Measurements from ENCODE around the gene POPDC2.

Gene POPDC2

DNA sequence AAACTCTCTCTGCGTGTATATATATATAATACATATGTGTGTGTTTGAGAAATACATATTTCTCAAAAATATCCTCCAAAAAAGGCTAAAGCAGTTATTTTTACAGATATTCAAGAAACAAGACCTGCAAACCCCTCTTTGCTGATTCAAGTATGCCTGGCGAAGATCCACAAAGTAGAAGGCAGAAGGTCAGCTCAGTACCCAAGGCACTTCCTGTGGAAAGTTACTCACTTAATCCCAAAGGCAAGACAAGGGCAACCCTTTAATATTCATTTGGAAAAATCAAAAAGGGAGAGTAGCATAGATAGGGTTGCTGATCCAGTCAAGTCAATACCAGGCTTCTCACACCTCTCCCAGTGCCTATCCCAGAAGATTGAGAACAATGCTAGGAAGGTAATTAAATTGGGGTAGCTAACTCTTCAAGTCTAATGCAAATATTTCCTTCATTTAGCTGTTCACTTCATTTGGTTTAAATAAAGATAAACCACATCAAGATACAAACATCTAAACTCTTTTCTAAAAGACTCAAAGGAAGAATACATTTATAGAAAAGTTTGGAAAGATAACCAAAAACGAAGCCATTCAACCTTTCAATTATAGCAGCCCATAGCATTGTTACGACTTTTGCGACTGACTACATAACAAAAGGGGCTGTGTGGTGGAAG, 9.6 kb upstream of the POPDC2 start:
- DNase-seq = no peak

DNA sequence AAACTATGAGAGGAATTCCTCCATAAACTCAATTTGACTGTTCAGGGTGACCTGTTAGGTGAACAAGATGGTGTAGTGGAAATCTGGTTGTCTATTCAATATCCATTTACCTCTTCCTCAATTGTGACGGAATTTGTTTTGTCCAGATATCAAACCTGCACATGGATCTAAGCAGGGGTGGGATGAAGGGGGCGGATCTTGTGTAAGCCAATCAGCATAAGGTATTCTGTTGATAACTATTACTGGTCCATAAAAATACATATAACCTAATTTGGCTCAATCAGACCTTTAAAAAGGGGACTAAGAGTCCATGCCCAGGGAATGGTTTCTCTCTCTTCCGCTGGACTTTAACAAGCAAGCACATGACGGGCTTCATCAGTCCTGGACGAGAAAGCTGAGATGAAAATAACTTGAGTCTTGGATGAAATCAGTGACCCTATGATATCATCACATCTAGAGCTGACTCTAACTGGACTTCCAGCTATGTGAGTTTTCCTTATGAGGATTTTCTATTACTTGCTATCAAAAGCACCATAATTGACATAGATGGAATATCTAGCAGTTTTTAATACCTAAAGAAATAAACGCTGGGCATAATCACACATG, 5.7 kb upstream of the POPDC2 start:
- DNase-seq = no peak

DNA sequence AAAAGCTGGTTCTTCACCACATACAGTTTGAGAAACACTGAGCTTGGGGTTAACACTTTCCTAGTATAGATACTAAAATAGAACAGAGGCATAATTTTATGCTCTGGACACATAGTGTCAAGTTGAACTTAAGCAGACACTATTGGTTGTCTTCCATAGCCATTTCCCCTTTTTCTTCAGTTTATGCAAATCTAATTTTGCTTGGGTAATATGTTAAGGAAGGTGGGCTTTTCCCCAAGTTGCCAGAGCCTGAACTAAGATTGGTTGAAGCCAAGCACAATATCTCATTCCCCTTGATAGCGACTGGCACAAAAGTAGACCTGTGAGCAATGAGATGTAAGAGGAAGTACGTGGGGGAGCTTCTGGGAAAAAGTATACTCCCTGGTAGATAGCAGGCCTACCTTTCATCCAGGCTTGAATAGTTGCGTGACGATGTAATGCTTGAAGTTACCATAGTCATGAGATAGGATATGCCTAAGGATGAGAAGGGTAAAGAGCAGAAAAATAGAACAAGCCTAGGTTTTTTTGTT, 4.5 kb upstream of the POPDC2 start:
- DNase-seq = no peak

DNA sequence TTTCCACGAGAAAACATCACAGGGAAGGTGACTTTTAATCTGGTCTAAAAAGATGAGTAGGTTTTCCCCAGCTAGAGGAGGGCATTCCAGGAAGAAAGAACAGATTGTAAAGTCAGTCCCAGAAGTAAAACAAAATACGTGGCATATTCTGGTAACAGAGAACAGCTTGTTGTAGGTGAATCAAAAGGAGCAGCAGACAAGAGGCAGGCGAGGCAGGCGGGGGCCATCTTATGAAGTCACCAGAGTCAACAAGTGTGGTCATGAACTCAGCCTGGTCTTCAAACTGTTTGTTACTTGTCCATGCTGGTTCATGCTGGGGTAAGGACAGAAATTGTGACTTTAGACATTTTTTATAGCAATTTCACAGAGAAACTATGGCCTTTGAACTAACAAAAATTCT, 4.0 kb upstream of the POPDC2 start:
- no peak for DNase-seq

DNA sequence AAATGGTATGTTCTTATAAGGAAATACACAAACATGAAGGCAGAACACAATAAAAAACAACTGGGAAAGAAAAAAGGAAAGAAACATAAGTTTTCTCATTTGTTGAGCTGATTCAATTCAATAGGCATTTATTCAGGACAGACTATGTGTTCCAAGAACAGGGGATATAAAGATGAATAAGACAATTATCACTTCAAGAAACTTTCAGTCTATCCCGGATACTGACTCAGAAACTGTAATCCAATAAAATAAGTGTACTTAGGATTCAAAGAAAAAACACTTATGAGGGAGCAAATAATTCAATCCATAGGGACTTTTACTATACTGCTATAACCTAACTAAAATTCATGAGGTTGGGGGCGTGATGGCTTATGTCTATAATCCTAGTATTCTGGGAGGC, 3.5 kb upstream of the POPDC2 start:
- DNase-seq = no peak

DNA sequence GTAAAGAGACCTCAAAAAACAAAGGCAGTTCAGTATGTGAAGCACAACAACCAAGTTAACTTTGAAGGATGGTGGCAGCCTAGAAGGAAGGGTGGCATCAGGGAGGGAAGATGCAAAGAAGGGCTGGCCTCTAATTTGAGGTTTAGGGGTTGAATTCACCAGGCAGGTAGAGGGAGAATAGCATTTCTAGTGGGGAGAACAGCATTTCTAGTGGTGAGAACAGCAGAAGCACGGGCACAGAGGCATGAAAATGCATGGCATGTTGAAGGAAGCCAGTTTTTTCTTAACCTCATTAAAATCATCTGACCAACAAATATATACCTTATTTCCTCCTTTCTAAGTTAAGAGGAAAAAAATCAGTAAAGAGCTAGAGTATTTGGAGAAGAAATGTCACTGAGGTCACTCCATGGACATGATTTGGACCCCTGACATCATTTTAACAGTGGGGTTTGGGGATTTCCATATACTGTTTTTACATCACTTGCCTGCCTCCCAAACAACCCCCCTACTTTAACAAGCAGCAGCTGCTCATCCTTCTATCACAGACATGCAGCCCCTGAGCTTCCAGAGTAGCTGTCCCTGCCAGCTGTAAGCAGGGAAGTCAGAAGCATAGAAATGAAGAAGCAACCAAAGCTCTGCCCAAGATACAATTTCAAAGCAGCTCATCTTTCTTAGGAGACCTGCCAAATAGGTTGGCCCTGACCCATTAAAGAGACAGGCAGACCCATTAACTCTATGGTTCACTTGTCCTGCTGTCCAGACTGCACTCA, 2.4 kb upstream of the POPDC2 start:
- no peak for DNase-seq

DNA sequence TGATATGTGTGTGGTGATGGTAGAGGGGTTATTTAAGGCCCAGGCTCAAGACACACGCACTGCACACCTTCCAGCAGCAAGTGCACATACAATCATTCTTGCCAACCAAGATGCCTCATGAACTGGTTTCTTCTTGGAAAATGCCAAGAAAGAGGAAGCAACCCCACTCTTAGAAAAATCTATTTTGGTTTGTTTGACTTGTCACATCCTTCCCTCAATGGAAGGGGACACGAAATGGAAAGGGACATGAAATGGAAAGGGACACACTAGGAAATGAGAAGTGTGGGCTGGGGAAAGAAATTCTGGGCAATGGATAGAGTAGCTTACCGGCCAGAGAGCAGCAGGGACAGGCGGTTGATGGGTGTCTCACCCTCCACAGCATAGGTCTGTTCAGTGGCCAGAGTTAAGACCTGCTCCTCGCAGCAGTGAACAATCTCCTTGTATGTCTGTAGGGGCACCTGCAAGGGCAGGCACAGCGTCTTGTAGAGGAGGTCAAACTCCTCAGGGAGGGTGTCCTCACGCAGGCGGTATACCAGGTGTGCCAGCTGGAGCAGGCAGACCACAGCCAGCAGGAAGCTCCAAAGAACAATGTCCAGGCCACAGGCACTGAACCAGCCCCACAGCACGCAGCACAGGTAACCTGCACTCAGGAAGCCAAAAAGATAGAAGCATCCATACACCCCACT, 640 bp downstream of the POPDC2 start:
- DNase-seq = no peak

DNA sequence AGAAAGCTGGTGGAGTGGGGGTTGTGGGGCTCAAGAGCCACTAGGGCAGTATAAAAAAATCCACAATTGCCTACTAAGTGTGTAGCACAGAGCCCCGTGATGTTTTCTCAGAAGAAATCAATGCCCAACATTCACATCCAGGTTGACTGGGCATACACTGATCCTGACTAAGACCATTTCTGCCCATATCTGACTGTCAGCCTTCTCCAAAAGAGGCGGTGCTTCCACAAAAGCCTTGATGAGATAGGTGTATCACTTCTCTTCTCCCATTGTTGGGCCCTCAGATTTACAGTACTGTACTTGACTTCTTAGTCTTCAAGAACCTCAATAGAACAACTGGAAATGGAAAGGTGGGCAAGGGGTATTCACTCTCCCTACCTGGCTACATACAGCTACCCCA, 1.4 kb downstream of the POPDC2 start:
- DNase-seq = no peak

DNA sequence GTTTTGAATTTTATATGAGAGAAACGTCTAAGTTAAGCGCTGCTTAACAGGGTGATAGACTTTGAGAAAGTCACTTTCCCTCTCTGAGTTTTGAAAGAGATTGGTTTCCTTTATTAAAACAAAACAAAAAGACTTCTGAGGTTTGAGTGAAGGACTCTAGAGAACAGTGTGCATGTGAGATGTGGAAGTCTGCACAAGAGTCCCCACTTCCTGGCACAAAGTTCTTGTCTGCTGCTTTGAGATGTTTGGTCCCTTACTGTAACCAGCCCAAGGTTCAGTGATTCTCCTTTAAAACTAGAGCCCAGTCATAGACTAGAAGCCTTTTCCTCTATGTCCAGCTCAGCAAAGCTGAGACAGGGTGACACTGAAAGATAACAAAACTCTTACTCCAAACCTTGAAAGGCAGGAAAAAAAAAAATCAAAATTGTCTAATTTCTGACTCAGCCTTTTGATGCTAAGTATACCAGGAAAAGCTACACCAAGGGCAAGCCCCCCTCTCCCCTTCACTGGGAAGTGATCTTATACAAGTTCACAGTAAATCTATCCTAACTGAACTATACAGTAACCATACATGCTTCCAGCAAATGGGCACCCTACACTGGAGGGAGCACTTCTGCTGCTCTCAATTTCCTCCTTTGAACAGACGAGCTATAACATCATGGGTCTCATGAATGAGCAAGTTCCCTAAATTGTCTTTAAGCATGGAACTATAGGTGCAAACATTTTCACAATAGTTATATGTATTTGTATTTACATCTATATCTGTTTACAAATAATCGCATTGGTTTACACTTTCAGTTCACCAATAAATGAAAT, 2.3 kb downstream of the POPDC2 start:
- no peak for DNase-seq

DNA sequence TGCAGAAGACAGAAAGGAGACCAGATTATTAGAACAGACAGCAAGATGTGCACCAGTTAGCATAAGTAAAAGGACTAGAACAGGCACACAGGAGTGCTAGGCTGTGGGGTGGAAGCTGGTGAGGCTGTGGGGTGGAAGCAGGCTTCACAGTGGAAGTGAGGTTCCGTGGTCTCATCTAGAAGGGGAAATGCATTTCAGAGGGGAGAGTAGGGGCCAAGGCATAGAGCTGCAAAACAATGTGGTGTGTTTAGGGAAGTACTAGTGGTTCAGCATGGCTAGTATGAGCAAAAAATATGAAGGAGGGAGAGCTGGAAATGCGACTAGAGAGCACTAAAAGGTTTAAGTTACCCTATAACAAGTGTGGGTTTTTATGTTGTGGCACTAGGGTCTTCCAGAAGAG, 6.5 kb downstream of the POPDC2 start:
- DNase-seq = no peak

DNA sequence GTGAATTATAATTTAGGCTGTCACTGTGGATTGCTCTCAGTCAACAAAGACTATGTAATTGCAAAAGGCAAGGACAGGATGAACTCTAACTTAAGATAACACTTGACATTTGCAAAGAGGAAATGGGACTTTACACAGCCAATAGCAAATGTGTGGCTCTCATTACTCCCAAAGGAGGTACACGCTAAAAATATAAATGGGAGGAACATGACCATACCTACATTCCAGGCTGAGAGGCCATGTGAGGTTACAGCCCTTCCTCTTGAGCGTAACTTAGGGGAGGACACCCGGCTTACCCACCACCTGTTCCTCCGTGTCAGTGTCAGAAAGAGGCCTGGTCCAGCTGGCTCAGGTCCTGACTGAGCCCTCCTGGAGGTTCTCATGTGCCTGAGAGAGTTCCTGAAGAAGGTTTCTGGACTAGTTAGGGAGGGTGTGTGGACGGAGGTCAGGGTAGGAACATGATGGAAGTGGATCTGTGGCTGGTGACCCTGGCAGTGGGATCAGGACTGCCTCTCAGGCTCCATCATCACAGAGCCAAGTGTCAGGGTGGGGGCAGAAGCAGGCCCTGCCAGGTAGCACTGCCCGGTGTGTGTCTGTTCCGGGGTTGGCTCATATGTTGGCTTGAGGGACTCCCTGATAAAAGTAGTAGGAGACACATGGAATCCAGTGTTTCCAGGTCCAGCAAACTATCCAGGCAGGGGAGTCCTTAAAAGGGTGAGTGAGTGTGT, 7.9 kb downstream of the POPDC2 start:
- no peak for DNase-seq

DNA sequence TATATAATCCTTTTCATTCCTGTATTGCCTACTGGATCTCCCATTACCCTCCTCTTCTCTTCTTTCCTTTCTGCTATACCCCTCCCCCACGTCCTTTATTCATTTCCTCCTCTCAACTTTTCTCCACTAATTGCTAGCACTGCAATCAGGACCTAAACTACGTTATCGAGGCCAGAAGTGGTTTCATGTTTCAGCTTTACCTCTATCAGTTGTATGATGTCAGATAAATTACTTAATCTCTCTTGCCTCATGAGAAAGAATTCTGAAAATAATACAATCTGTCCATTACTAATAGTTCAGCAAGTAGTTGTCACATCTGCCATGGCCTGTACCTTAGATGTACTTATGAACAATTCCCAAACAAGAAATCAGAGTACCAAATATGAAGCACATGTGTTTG, 10.6 kb downstream of the POPDC2 start:
- no peak for DNase-seq

DNA sequence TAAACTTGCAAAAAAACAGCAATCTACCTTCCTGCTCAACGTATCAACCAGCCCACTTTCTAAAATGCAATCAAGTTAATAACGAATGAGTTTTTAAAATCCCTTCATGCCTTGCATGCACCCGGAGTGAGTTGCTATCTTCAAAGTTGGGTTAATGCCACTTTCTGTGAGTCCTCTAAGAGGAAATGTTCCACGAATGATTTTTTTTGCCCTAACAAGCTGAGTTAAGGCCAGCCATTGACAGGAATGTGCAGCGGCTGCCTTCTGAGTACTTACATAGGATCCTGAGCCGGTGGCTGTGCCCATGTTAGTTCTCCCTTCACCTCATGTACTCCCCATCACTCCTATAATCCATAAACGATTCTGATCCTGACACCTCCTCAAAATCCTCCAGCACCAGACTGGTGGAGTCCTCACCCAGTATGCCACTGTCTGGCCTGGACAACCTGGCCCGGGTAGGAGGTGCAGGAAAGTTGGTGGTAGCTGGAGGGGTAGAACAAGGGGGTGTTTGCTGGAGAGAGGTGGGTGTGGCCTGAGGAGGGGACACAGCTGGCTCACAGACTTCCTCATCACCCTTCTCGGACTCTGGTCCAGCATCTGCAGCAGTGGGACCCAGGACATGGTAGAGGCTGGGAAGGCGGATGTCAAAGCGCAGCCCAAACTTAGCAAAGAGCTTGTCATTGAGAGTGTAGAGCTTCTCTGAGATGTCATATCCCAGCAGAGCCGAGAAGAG, 12.4 kb downstream of the POPDC2 start:
- DNase-seq = no peak

DNA sequence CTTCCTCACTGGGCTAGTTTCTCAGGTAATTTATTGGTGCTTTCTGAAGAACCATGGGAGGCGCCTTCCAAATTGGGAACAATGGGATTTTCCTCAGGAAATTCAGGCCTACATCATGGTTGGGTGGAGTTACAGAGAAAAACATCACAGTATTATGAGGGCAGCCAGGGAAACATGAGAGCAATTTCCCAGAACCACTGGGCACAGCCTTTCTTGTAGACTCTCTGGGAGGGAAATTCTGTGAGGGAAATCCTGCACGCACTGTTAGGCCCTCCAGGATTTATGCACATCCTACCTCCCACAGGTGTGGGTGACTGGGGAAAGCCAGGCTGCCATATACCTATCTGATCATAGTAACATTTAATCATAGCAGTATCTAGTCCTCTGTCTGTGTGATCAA, 13.2 kb downstream of the POPDC2 start:
- DNase-seq = no peak

DNA sequence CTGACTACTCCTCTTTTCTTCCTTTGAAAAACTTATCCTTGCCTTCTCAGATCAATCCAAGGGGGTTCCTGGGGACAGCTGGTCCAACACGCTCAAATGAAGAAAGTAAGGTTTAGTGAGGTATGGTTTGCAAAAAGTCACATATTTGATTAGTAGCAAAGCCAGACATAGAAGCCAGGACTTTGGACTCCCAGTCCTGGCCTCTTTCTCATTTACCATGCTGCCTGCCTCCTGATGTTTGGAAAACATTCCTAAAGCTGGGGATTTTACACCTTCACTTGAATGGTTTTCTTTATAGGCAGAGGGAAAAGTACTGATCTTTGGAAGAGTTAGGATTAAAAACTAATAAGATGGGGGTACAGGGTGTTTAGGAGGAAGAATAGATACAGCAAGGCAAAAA, 14.6 kb downstream of the POPDC2 start:
- DNase-seq = no peak

DNA sequence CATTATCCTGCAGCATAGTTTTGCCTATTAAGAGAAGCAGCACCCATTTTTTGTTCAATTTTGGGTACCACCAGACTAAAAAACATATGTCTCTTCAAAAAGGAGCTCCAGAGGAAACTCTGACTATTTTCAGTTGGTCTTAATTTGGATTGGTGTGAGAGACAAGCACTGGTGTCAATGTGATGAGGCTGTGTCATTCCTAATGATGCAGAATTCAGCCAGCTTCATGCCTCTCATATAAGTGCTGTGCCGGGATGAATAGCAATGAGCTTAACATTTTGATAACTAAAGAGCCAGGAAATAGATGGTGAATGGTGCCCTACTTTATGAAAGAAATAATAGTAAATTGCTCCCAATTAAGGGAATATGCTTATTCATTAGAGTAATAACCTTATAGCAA, 15.9 kb downstream of the POPDC2 start:
- no peak for DNase-seq

DNA sequence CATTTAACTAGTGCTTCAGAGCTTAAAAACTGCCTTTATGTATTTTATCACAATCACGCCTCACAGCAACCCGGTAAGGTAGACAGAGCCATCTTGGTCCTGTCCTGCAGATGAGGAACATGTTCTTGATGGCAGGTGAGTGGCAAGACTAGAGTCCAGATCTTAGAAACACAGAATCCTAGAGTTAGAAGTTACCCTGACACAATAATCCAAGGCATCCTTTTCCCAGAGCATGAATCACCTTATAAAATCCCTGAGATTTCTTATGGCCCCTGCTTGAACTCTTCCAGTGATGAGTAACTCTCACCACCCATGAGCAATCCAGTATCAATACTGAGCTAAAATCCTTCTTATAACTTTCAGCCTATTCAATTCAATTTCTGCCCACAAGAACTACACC, 16.9 kb downstream of the POPDC2 start:
- DNase-seq = no peak

DNA sequence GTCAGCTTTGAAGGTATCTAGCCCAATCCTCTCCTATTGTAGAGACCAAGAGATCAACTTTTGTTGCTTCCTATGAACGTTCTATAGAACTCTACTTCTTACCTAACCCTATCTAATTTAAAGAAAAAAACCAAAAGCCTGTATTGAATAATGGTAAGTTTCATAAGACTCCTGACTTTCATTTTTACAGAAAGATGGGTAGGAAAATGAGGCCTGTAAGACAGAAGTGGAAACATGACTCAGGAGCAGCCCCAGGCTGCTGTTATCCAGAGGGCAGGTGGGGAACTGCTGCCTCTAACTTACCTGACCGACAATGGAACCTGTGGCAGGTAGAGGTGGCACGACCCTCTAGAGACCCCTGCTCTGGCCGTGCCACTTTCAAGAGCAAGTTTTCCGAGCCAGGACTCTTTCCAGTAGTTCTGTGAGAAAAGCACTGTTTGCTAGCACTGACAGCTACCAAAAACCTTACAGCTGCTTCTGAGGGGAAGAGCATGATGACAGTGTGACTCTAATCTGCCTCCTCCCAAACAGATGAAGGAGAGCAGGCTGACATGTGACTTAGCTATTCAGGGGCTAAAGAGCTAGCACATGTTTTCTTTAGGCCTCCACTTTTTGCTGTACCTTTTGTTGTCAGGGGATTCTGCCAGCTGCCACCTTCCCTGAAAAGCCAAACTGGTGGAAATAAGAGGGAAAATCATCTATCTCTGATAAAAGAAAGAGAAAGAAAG, 17.5 kb downstream of the POPDC2 start:
- DNase-seq = no peak

DNA sequence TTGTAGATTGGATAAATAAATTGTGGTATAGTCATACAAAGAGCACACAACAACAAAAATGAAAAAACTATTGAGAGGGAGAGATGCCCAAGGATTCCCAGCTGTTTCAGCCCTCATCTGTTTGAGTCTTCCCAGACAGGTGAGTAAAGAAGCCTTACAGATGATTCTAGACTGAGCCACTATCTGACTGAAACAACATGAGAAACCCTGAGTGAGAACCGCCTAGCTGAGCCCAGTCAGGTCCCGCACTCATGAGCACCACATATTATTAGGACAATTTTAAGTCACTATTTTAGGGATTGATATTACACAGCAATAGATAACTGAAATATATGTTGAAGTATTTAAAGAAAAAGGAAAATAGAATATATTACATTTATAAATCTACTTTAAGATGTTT, 19.0 kb downstream of the POPDC2 start:
- DNase-seq = no peak
